Bone marrow (tissue), 2 donors: ENCODE measurements around the gene MXD1.

Experiments used
- DNase-seq, 2 donors: peaks; one replicate each; lab custom pipeline; 2025; lab: John Stamatoyannopoulos, UW

The MXD1 gene

DNA sequence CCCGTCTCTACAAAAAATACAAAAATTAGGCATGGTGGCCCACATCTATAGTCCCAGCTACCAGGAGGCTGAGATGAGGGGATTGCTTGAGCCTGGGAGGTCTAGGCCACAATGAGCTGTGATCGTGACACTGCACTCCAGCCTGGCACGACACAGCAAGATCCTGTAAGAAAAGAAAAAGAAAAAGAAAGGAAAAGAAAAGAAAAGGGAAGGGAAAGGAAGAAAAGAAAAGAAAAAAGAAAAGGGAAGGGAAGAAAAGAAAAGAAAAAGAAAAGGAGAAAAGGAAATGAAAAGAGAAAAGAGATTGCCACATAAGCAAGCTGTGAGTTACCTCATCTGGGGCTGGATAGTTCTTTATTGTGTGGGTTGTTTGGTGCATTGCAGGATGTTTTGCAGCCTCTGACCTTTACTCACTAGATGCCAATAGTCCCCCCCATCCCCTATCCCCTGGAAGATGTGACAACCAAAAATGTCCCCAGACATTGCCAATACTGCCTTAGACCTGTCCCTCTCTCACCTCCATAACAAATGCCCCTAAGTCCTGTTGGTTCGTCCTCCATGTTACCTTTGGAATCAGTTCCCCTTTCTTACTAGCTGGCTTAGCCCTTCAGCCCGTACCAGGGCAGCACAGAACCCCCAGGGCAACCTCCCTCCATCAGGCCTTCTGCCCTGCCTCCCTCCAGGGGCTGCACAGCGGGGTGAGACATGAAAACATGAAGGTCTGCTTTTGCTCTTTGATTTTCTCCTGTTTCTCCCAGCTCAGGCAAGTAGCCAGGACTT, 37.6 kb downstream of the MXD1 start:
- no peak for DNase-seq

GRCh38 chr2:69954084-69954483, 39.2 kb downstream of the MXD1 start:
- DNase-seq = no peak

- no peak for DNase-seq
These were observed 40.1 kb downstream of the MXD1 start for GRCh38 chr2:69955029-69955428.

- no peak for DNase-seq
These were observed 41.6 kb downstream of the MXD1 start for GRCh38 chr2:69956475-69956979.

- no peak for DNase-seq
These were observed 43.1 kb downstream of the MXD1 start for GRCh38 chr2:69957965-69958364.

- DNase-seq = no peak
These were observed 43.6 kb downstream of the MXD1 start for GRCh38 chr2:69958480-69958879.

DNA sequence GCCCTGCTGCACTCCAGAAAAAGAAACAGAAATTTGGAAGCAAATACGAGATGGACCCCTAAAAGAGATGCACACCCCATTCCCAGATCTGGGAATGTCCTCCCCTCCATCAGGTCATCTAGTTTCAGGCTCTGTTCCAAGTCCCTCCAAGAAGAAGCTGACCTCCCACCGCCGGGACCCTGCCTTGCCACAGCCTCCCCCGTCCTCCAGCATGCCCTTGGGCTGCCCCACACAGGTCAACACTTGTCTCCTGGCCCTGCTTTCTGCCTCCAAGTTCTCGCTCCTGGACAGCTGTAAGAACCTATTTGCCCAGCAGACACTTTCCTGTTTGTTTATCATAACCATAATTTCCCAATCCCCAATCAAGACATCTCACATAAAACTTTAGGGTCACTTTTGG, 44.5 kb downstream of the MXD1 start:
- DNase-seq = no peak

DNA sequence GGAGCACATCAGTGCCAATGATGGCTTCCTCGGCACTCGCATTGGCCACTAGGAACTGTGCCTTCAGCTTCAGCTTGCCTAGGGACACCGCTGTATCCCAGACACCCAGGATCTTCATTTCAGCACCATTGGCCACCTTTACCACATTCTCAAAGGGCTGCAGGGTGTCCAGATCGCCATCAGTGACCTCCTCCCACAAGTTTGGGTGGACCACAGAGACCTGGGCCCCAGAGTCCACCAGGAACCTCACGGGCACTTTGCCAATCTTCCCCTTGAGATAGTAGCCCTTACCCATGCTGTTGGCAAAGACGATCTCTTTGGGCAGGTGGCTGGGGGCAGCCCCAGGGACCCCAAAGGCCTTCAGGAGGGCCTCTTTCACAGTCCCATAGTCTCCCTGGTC, 45.9 kb downstream of the MXD1 start:
- no peak for DNase-seq

DNA sequence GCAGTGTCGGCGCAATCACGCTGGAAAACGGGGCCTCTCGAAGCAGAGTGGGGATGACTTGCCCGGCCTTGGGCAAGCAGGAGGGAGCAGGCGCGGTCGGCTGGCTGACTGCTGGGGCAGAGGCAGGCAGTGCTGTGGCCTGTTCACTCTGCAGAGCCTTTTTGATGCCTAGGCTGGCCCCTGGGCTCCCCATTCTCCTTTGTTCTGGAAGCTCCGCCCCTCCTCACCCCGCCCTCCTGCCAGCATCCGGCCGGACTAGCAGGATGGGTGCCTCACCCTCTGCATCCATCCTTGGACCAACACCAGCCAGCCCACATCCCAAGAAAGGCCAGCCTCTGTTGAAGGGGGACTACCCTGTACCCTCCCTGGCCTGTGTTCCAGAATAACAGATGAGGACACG, 46.6 kb downstream of the MXD1 start, which contains the start of gene ASPRV1:
Gene ASPRV1 (minus strand): TSS at position 136 of the 400 bp plus-strand sequence. CDS start 195 bp downstream, outside the sequence.
- no peak for DNase-seq

GRCh38 chr2:69962986-69963730, 48.2 kb downstream of the MXD1 start:
- no peak for DNase-seq

- no peak for DNase-seq
These were observed 49.5 kb downstream of the MXD1 start for GRCh38 chr2:69964353-69964841.

DNA sequence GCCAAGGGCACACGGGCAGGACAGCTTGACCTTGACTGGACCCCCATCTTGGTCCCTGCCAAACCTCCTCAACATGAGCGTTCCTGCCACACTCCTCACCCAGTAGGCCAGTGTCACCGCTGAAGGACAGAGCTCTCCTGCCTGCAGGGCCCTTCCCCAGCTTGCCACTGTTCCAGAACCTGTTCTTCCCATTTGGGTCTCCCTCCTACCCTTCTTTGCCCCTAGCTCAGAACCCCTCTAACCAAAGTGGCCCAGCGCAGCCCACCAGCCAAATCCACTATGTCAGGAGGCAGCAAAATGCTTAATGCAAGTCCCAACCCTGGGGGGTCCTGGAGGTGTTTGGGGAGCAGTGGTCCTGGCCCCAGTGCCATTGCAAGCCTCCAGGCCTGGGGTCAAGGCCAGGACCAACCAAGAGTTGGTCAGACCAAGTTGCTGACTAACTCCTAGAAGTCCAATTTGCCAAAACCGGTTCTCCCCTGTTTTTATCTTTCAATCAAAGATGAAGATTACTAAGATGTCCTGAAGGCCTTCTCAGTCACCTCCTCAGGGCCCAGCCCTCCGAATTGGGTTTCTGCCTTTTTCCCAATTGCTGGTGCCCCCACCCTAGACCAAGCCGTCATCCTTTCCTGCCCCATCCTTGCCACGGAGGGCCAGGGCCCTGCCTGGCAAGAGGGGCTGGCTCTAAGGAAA, 51.0 kb downstream of the MXD1 start:
- DNase-seq = no peak

DNA sequence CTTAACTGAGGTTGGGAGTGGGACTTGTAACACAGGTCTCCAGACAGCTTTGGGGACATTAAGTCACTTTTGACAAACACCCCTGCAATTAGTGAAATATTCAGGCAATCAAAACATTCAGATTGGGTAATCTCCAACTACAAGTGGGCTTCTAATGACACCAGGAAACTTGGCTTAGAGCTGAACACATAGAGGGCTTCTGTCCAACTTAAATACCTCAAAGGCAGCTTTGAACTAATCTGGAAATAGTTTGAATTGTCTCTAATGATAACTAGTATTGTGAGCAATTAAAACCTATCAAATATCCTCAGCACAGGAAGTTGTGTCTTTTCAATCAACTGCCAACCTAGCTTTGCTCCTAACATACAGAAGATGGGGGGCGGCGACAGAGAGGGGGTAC, 51.6 kb downstream of the MXD1 start:
- no peak for DNase-seq

GRCh38 chr2:69968609-69969008, 53.7 kb downstream of the MXD1 start:
- no peak for DNase-seq

DNA sequence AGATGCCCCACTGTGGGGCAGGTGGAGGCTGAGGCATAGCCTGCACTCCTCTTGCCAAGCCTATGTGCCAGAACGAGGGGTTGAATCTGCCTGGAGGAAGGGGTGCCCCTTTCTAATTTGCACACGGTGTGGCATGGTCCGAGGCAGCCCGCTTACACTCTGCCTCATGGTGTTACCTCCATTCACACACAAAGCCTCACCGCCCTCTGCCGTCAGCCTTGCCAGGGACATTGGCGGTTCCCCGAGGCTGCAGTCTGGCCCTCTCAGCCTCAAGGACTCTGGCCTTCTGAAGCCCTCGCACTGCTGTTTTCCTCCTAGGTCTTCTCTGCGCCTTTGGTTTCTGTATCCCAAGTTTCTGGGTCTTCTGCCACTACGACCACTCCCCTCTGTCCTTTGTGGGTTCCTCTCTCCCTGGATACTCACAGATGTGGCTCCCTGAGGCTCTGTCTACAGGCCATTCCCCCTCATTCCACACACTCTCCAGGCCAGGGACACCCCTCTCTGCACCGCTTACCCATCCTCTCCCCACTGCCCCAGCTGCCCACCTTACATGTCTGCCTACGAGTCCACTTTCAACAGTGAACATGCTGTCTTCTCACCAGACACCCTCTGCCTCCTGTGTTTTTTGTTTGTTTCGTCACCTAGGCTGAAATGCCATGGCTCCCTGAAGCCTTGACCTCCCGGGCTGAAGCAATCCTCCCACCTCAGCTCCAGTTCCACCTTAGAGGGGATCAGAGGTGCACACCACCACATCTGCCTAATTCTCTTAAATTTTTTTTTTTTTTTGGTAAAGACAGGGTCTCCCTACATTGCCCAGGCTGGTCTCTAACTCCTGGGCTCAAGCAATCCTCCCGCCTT, 54.4 kb downstream of the MXD1 start:
- no peak for DNase-seq

- DNase-seq = no peak
These were observed 55.1 kb downstream of the MXD1 start for GRCh38 chr2:69969991-69970390.

- no peak for DNase-seq
These were observed 57.9 kb downstream of the MXD1 start for GRCh38 chr2:69972822-69973221.

DNA sequence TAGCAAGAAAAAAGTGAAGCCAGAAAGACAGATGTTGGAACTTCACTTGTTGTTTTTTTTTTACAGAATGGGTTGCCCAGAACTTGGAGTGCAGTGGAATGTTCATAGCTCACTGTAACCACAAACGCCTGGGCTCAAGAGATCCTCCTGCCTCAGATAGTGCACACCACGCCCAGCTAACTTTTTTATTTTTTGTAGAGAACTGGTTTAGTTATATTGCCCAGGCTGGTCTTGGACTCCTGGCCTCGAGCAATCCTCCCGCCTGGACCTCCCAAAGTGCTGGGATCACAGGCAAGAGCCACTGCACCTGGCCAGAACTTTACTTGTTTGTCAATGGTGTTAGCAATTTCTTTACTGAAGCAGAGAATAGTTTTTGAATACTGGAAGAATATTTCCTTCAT, 58.4 kb downstream of the MXD1 start:
- DNase-seq = no peak

DNA sequence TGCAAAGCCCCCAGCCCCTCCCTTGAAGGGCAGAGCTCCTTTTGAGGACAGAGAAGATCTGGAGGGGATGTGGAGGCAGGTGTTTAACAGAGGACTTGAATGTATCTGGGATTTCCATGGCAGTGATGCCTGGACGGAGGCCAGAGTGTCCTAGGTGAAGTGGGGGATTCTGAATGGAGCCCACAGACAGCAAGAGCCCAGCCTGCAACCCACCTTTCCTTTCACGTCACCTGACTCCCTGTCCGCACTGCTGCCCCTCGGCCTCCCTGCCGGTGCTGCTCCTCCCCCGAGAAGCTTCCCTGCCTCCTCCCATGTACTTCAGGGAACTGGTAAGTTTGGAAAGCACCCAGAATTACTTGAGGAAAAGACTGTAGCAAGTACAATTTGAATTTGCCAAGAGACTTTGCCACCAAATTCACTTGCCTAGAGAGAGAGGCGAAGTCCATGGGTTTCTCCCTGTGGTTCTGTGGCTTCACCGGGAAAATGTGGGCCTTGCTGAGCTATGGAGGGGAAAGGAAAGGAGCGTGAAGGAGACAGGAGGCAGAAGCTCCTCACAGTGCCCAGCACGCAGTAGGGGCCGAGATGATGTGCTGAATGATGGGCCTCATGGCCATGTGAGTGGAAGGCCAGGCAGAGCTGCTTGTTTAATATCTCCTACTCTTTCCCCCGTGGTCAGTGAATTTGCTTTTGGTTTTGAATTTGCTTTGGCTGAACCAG, 60.4 kb downstream of the MXD1 start:
- no peak for DNase-seq

GRCh38 chr2:69975853-69976462, 61.0 kb downstream of the MXD1 start:
- no peak for DNase-seq
